Measurements from ENCODE around the gene ZNF787. TPM values are rescaled to one million over a fixed set of nuclear protein-coding genes. Genes with fewer than 3 reads are reported as not detected.

ZNF787 gene
- total and polyA plus RNA-seq, 2 of the 13 experiments (the other 11 are each of a cell fraction or from before 2014, with no cell fraction given), result 15.1 to 42.8 TPM

- TF ChIP-seq GATA4 (IDR thresholded peaks at IDR 0.05; ENCODE audit: borderline replicate concordance, low read depth), result peak; percentile 58; the same call in 1 of the 2 replicates
- TF ChIP-seq EEA1 (CRISPR knock-in tag; IDR thresholded peaks at IDR 0.05; ENCODE audit: borderline replicate concordance), result no peak
- no peak; the same call in 1 of the 2 replicates for TF ChIP-seq GFI1 (CRISPR knock-in tag; IDR thresholded peaks at IDR 0.05; ENCODE audit: borderline replicate concordance)
- TF ChIP-seq ZNF3 (CRISPR knock-in tag; IDR thresholded peaks at IDR 0.05), result no peak
- TF ChIP-seq NFE2L2 (IDR thresholded peaks at IDR 0.05; ENCODE audit: low read length), result no peak
- peak; percentile 54 for TF ChIP-seq KAT8 (CRISPR knock-in tag; IDR thresholded peaks at IDR 0.05)
- TF ChIP-seq ZNF430 (CRISPR knock-in tag; IDR thresholded peaks at IDR 0.05), result peak; percentile 59; the same call in 1 of the 2 replicates
- TF ChIP-seq GATAD1 (CRISPR knock-in tag; IDR thresholded peaks at IDR 0.05), result 0 out of 2 replicates have a peak, but pooled peaks have one; percentile 45
- peak; percentile 74 for TF ChIP-seq RARA (CRISPR knock-in tag; IDR thresholded peaks at IDR 0.05)
- TF ChIP-seq DNMT1 (CRISPR knock-in tag; IDR thresholded peaks at IDR 0.05), result no peak
- TF ChIP-seq ELF3 (CRISPR knock-in tag; IDR thresholded peaks at IDR 0.05), result peak; percentile 61
- no peak for TF ChIP-seq USF2 (IDR thresholded peaks at IDR 0.05; ENCODE audit: low read depth, low read length)
- TF ChIP-seq USF2 (CRISPR knock-in tag; IDR thresholded peaks at IDR 0.05; ENCODE audit: borderline replicate concordance), result peak; percentile 16; the same call in 1 of the 2 replicates
- peak; percentile 27 to 42; a peak in 1 of 4 replicates for TF ChIP-seq NR2F1 (CRISPR knock-in tag; IDR thresholded peaks at IDR 0.05)
- no peak for TF ChIP-seq ETS1 (CRISPR knock-in tag; IDR thresholded peaks at IDR 0.05)
- TF ChIP-seq GMEB2 (CRISPR knock-in tag; IDR thresholded peaks at IDR 0.05; ENCODE audit: low read depth), result no peak
- 0 out of 2 replicates have a peak, but pooled peaks have one; percentile 26 for TF ChIP-seq CREB3 (CRISPR knock-in tag; IDR thresholded peaks at IDR 0.05)
- TF ChIP-seq TARDBP (CRISPR knock-in tag; IDR thresholded peaks at IDR 0.05), result peak; percentile 85
- TF ChIP-seq IRF9 (CRISPR knock-in tag; IDR thresholded peaks at IDR 0.05; ENCODE audit: borderline replicate concordance), result no peak
- no peak for TF ChIP-seq CCAR2 (optimal IDR thresholded peaks at IDR 0.05; ENCODE audit: low read depth, low read length)
- TF ChIP-seq NFKBIZ (CRISPR knock-in tag; IDR thresholded peaks at IDR 0.05), result peak; percentile 71; the same call in 1 of the 2 replicates
- peak; percentile 97 for TF ChIP-seq ZNF362 (CRISPR knock-in tag; IDR thresholded peaks at IDR 0.05; ENCODE audit: borderline replicate concordance)
Observed at GRCh38 chr19:56142087-56142787, 21.1 kb upstream of the ZNF787 start (continued).

All from HepG2 (cell line).